ENCODE measurements around the gene PDE1A. TPM values are rescaled to one million over a fixed set of nuclear protein-coding genes. Genes with fewer than 3 reads are reported as not detected.

The PDE1A gene
- total RNA-seq, 2 experiments from 2014 or later = not detected

DNA sequence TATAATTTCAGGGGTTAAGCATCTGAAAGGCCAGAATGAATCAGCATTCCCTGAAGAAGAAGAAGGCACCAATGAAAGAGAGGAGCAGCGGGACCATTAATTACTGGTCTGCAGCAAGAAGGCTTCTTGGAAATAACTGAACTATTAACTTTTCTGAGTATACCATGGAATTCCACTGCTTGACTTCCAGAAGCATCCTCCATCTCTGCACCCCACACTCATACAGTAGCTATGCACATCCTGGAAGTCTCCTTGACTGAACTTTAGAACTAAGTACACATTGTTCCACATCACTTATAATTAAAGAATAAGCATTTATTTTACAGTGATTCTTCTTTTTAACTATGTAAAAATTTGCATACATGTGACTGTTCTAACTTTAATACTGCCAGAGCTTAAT, 309.6 kb downstream of the PDE1A start:
- no peak for ATAC-seq
- intact Hi-C loops (cut with micrococcal nuclease) = no loop called here
- Mint-ChIP-seq H3K4me1 (ENCODE audit: low read depth) (no peaks in the 10 kb centered on the region), H3K36me3 (ENCODE audit: low read depth) (no peaks in the 10 kb centered on the region), H3K27me3 (peaks cover 2% of the 10 kb centered on the region), H3K9me3 (no peaks in the 10 kb centered on the region), H3K27ac (no peak overlapping the region), H3K4me3 (no peak overlapping the region)
- CTCF ChIA-PET = no interaction called here
- POLR2A ChIA-PET = no interaction called here
- no peak for TF ChIP-seq CTCF (IDR thresholded peaks at IDR 0.05)
- DNase-seq = no peak

DNA sequence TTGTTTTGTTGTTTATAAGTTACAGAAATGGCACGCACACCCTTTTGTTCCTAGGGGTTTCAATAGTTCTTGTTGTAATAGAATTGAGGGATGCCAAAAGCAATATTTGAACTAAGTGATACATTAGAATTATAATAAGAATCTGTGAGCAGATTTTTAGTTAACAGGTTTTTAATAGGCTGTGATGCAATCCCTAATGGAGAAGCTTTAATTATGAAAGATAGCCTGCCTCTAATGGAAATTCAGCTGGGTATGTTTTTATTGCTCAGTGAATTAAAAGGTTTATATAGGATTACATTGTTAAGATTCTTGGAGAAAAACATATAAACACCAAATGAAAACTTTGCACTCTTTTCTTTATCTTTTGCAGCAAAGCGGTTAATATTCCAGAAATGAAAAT, 310.1 kb downstream of the PDE1A start:
- DNase-seq = no peak
- ATAC-seq = no peak
- no peak overlapping the region for H3K27ac Mint-ChIP-seq
- ChIA-PET POLR2A (no interaction called here), CTCF (no interaction called here)
- no peaks in the 10 kb centered on the region for H3K9me3 Mint-ChIP-seq
- peaks cover 3% of the 10 kb centered on the region for H3K27me3 Mint-ChIP-seq
- no peaks in the 10 kb centered on the region for H3K4me1 Mint-ChIP-seq (ENCODE audit: low read depth)
- H3K36me3 Mint-ChIP-seq (ENCODE audit: low read depth) = no peaks in the 10 kb centered on the region
- H3K4me3 Mint-ChIP-seq = no peak overlapping the region
- no peak for TF ChIP-seq CTCF (IDR thresholded peaks at IDR 0.05)
- intact Hi-C loops (cut with micrococcal nuclease) = no loop called here

GRCh38 chr2:182115258-182115657, 311.6 kb downstream of the PDE1A start:
- Mint-ChIP-seq H3K4me3 (no peak overlapping the region), H3K4me1 (ENCODE audit: low read depth) (no peaks in the 10 kb centered on the region), H3K36me3 (ENCODE audit: low read depth) (no peaks in the 10 kb centered on the region), H3K27ac (no peak overlapping the region), H3K9me3 (no peaks in the 10 kb centered on the region), H3K27me3 (peaks cover 3% of the 10 kb centered on the region)
- intact Hi-C loops (cut with micrococcal nuclease) = no loop called here
- TF ChIP-seq CTCF (IDR thresholded peaks at IDR 0.05) = no peak
- ATAC-seq (peak; percentile 37), DNase-seq (no peak)
- ChIA-PET POLR2A (no interaction called here), CTCF (no interaction called here)

DNA sequence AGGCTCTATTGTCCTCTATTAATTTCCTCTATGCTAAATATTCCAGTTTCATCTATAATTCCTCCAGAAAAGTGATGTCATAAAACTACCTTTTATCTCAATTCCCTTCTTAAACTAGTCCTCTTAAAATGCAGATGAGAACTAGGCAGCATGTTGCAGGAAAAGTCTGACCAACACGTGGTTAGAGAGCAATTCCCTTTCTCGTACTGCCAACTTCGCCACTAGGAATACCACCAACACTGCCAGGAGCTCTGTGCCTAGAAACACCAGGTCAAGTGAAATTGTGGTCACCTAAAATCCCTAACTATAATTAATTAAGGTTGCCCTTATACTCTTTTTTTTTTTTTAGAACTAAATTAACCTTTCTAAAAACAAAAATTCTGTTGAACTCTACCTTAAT, 313.5 kb downstream of the PDE1A start:
- POLR2A ChIA-PET = no interaction called here
- CTCF ChIA-PET = no interaction called here
- no peaks in the 10 kb centered on the region for H3K9me3 Mint-ChIP-seq
- H3K36me3 Mint-ChIP-seq (ENCODE audit: low read depth) = no peaks in the 10 kb centered on the region
- intact Hi-C loops (cut with micrococcal nuclease) = no loop called here
- DNase-seq = no peak
- peaks cover 3% of the 10 kb centered on the region for H3K27me3 Mint-ChIP-seq
- no peak for TF ChIP-seq CTCF (IDR thresholded peaks at IDR 0.05)
- H3K27ac Mint-ChIP-seq = no peak overlapping the region
- ATAC-seq = no peak
- no peak overlapping the region for H3K4me3 Mint-ChIP-seq
- H3K4me1 Mint-ChIP-seq (ENCODE audit: low read depth) = no peaks in the 10 kb centered on the region

DNA sequence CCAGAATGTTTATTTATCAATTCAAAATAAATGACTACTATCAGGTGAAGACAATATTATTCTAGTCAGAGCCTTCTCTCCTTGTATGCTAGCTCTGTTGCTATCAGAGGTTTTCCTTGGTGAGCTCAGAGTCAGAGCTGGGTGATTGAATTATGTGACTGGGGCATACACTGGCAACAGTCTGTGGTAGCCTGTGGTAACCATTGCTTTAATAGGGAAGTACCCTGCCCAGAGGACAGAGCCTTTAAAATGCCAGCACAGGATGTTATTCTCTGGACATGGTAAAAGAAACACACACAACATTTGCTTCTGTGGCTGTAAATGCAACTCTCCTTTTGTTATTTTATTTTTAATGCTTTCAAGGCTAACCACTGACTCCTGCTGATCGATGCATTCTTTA, 316.5 kb downstream of the PDE1A start:
- no peak for TF ChIP-seq CTCF (IDR thresholded peaks at IDR 0.05)
- intact Hi-C loops (cut with micrococcal nuclease) = no loop called here
- CTCF ChIA-PET = no interaction called here

More for the DNA sequence above, 316.5 kb downstream of the PDE1A start:
- H3K27ac Mint-ChIP-seq = no peak overlapping the region
- H3K4me3 Mint-ChIP-seq = no peak overlapping the region
- H3K4me1 Mint-ChIP-seq (ENCODE audit: low read depth) = no peaks in the 10 kb centered on the region
- ATAC-seq (no peak), DNase-seq (no peak)
- no peaks in the 10 kb centered on the region for H3K9me3 Mint-ChIP-seq
- H3K27me3 Mint-ChIP-seq = peaks cover 3% of the 10 kb centered on the region
- POLR2A ChIA-PET = no interaction called here
- H3K36me3 Mint-ChIP-seq (ENCODE audit: low read depth) = no peaks in the 10 kb centered on the region
